ENCODE results near the gene OGA. TPM values are rescaled to one million over a fixed set of nuclear protein-coding genes. Genes with fewer than 3 reads are reported as not detected.

The OGA gene
- total RNA-seq, result 314 TPM

DNA sequence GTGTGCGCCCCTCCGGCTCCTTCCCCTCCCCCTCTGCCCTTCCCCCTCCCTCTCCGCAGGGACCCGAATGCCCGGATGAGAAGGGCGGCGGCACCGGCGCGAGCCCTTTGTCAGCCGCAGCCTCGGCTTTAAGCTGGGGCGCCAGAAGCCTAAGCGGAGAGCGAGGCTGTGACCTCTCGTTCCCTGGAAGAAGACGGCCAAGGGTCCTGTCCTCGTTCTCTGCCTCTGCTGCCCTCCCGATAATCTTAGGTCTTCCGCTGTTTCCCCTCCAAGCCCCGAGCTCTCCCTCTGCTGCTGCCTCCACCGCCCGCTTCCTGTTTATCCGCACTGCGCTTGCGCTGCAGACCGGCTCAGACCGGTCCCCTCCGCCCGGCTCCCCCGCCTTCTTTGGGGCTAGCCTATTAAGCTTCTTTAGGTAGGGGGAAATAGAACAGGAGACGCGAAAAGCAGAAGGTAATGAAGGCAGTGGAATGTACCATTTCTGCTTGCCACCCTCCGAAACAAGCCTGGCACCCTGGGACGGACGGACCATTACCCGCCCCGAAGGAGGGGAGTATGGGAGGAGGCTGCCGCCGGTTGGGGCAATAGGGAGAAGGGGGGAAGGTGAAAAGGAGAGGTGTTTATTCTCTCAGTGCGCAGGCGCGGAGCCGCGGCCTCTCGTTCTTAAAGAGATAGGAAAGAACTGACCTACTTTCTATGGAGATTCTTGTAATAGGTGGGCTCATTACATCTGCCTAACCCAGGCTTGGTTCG is at the start of gene OGA:
Gene OGA (minus strand): TSS at position 326 of the 753 bp plus-strand sequence. CDS start 422 bp downstream, outside the sequence.

DNA sequence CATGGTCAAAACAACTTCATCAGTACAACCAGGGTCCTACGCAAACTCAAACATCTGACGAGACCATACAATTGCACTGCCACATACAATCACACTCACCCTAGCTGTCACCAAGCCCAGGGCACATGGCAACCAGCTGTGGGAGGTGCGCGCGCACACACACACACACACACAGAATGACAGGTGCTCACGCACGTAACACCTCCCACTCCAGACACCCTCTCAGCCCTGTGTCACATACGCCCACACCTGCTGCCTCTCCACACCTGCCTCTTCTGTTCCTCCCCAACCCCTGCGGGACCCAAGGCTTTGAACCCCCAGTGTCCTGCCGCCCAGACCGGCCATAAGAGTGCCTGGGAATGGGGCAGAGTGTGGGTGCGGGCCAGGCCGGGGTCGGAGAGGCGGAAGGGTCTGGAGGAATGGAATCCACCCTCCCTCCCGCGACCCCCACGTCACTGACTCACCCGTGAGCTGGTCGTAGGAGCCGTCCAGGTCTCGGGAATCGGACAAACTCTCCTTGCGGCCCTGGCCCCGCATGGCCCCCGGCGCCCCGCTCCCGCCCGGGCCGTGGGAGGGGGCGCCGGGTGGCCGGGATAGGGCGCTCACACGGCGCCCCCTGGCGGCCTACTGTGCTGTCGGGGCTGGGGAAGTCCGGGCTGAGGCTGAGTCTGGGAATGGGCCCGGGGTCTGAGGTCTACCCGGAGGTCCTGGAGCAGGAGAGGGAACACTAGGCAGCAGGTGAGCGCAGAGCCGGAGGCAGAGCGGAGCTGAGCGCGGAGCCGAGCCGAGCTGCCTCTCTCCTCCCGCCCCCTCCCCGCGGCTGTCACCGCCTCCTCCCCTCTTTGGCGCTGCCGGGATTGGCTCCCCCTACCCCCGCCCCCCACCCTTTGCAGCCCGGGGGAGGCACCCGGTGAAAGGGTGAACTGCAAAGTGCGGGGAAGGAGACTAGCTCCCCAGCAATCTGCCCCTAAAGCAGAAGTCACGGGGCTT is 25.1 kb upstream of the OGA start, which contains the start of gene KCNIP2:
Gene KCNIP2 (minus strand): TSS at position 769 of the 990 bp plus-strand sequence. CDS start 232 bp downstream, at position 537.

DNA sequence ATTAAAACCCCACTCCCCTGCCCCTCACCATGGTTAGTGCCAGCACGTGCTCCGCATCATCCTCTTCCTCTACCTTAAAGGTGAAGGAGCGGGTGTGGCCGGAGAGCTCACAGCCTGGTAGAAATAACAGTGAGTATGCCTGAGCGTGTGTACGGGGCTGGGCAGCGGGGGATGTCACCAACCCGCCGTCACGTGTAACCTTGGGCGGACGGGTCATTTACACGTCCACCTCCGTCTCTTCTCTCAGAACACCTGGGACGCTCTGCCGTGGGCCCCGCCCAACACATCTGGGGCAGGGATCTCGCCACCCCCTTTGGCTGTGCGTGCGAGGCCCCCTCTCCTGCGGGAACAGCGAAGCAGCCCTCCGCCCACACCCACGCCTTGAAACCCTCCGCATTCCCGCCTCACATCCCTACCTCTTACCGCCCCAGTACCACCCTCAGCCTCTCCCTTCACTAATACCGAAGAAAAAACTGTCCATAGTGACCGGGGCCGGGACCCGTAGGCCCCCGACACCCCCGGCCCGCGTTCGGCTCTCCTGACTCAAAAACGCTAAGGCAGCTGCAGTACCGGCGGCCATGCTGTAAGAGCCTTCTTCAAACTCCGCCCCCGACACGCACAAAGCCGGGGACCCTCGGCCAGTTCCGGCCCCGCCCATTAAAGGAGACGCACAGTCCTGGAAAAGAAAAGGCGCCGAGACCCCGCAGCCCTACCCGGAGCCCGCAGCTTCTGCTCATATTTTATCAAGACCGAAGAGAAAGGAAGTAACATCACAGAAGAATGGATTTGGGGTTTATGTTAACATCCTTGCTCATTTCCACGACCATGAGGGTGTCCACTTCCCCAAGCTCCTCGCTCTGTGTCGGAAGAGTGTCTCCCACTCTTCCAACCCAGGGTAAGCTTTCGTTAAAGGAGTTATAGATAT is 35.2 kb downstream of the OGA start, which contains the start of gene NPM3:
Gene NPM3 (minus strand): TSS at position 636 of the 925 bp plus-strand sequence. CDS start 56 bp downstream, at position 580.

GRCh38 chr10:101775273-101776160 is 42.7 kb downstream of the OGA start, which contains the start of gene FGF8:
Gene FGF8, minus strand, starts transcription at chr10:101776114. Its CDS starts 214 bp downstream, at chr10:101775900.

Other genes starting within 250 kb of the OGA start
- gene POLL, start 230.2 kb downstream of the OGA start, total RNA-seq, result 8.5 TPM
- gene DPCD, start 230.1 kb downstream of the OGA start, total RNA-seq, result 37.8 TPM
- gene FBXW4, start 123.3 kb downstream of the OGA start, total RNA-seq, result 80.5 TPM
- 0.69 TPM for gene FGF8, start 42.3 kb downstream of the OGA start, total RNA-seq
- gene NPM3, start 35.0 kb downstream of the OGA start, total RNA-seq, result 34.4 TPM
- gene KCNIP2, start 25.4 kb upstream of the OGA start, total RNA-seq, result 17.1 TPM
- gene ARMH3, start 237.7 kb upstream of the OGA start, total RNA-seq, result 22.6 TPM
- 12.9 TPM for gene HPS6, start 246.9 kb upstream of the OGA start, total RNA-seq